ENCODE data around the gene ATP2B2.
A peak's percentile ranks its signal among the peaks of the same experiment; 100 is the strongest.
"Not testable (repeated sequence)": the region's sequence is repeated elsewhere in the genome, so short reads cannot be mapped to it uniquely, and the experiment has no call there.

ATP2B2 gene

GRCh38 chr3:10303785-10304184 is 201.6 kb downstream of the ATP2B2 start:
- DNase-seq (ENCODE audit: low read depth, low spot score) = no peak

GRCh38 chr3:10303105-10303504 is 202.3 kb downstream of the ATP2B2 start:
- no peak for DNase-seq (ENCODE audit: low read depth, low spot score)

GRCh38 chr3:10300087-10300486 is 205.3 kb downstream of the ATP2B2 start:
- no peak for DNase-seq (ENCODE audit: low read depth, low spot score)

- DNase-seq (ENCODE audit: low read depth, low spot score) = no peak
These were observed 205.7 kb downstream of the ATP2B2 start for GRCh38 chr3:10299679-10300078.

- DNase-seq (ENCODE audit: low read depth, low spot score) = no peak
These were observed 206.2 kb downstream of the ATP2B2 start for GRCh38 chr3:10299175-10299574.

GRCh38 chr3:10298064-10298463 is 207.3 kb downstream of the ATP2B2 start:
- not testable (repeated sequence) for DNase-seq (ENCODE audit: low read depth, low spot score)

- no peak for DNase-seq (ENCODE audit: low read depth, low spot score)
These were observed 211.3 kb downstream of the ATP2B2 start for GRCh38 chr3:10294030-10294586.

- DNase-seq (ENCODE audit: low read depth, low spot score) = no peak
These were observed 212.6 kb downstream of the ATP2B2 start, which contains the start of gene GHRL for GRCh38 chr3:10292505-10293419. GHRL (minus strand) TSS chr3:10292947; CDS start chr3:10290180, 2,767 bp downstream.

GRCh38 chr3:10291641-10292040 is 213.7 kb downstream of the ATP2B2 start:
- DNase-seq (ENCODE audit: low read depth, low spot score) = no peak

- DNase-seq (ENCODE audit: low read depth, low spot score) = peak; percentile 74
These were observed 214.8 kb downstream of the ATP2B2 start for GRCh38 chr3:10290481-10291176.

- DNase-seq (ENCODE audit: low read depth, low spot score) = peak; percentile 46
These were observed 215.5 kb downstream of the ATP2B2 start for GRCh38 chr3:10289787-10290355.

GRCh38 chr3:10289077-10289476 is 216.3 kb downstream of the ATP2B2 start:
- DNase-seq (ENCODE audit: low read depth, low spot score) = no peak

- no peak for DNase-seq (ENCODE audit: low read depth, low spot score)
These were observed 216.8 kb downstream of the ATP2B2 start for GRCh38 chr3:10288575-10288960.

- no peak for DNase-seq (ENCODE audit: low read depth, low spot score)
These were observed 217.3 kb downstream of the ATP2B2 start for GRCh38 chr3:10287936-10288574.

GRCh38 chr3:10286596-10287295 is 218.6 kb downstream of the ATP2B2 start:
- peak; percentile 83 for DNase-seq (ENCODE audit: low read depth, low spot score)

GRCh38 chr3:10286133-10286524 is 219.3 kb downstream of the ATP2B2 start:
- no peak for DNase-seq (ENCODE audit: low read depth, low spot score)

GRCh38 chr3:10285272-10286132 is 219.9 kb downstream of the ATP2B2 start:
- no peak for DNase-seq (ENCODE audit: low read depth, low spot score)

- no peak for DNase-seq (ENCODE audit: low read depth, low spot score)
These were observed 220.9 kb downstream of the ATP2B2 start for GRCh38 chr3:10284496-10284895.

GRCh38 chr3:10283638-10284037 is 221.7 kb downstream of the ATP2B2 start:
- DNase-seq (ENCODE audit: low read depth, low spot score) = no peak

GRCh38 chr3:10281951-10282350 is 223.4 kb downstream of the ATP2B2 start:
- no peak for DNase-seq (ENCODE audit: low read depth, low spot score)

All from ELF-1 (cell line).